IPS-NIHi7 (cell line): Measurements from ENCODE around the gene THSD7B.

Experiments
- DNase-seq: peaks from one replicate; pipeline ENCODE4 v3.0.0; 2012; ENCODE audit warnings: mixed read lengths; ENCODE audit errors: extremely low spot score

THSD7B gene

DNA sequence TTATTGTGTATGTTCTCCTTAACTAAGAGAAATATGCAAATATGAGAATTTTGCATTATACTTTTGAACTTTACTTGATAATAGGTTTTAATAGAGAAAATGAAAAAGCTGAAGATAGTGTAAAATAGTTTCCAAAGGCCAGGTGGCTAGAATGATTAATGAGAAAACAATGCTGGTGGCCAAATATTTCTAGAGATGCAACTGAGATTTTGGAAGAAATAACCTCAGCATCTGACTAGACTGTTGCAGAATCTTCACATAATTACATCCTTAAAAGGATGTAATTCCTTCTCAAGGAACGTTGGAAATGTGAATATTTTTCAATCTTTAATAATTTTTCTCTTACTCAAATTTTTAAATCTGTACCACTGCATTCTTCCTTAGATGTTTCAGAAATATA, 434.4 kb downstream of the THSD7B start:
- DNase-seq: no peak

DNA sequence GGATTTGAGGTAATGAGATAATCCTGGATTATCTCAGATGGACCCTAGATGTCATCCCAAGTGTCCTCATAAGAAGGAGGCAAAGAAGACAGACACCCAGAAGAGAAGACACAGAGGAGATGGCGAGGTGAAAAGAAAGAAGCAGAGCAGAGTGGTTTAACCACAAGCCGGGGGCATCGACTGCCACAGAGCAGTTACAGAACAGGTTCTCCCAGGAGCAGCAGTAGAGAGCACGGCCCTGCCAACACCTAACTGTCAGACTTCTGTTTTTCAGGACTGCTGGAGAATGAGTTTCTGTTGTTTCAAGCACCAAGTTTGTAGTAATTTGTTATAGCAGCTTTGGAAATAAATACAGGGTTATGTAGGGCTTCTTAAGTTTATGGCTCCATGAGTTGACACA, 437.0 kb downstream of the THSD7B start:
- peak; percentile 21 for DNase-seq

DNA sequence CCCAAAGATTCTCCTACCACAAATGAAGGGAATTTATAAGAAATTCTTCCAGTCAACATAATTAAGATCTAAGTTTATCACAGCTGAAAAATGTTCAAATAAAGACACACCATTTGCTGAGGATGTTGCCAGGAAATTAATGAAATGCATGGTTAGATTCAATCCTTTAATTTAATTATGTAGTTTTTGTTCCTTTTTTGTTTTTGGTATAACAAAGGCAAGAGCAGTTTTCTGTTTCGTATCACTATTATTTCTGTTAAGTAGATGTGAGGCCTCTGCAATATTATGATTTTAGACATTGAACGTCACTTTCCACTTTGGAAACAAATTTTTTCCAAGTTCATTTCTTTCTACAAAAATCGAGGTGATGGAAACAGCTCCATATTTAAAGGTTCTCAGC, 440.0 kb downstream of the THSD7B start:
- no peak for DNase-seq

DNA sequence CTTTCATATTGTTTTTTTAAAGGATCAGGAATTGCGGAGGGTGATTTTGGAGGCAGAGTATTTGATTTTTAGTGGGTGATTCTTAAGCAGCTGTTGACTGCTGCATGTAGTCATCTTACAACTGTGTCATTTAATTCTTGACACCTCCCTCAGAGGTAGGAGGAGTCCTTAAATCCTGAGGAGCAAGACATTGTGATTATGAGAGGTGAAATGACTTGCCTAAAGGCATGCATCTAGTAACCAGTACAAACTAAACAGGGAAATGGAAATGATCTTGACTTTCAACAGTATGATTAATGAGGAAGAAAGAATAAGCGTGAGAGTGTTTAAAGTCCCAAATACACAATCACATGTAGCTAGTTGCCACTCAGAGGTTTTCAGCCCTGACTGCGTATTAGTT, 440.7 kb downstream of the THSD7B start:
- DNase-seq: no peak

DNA sequence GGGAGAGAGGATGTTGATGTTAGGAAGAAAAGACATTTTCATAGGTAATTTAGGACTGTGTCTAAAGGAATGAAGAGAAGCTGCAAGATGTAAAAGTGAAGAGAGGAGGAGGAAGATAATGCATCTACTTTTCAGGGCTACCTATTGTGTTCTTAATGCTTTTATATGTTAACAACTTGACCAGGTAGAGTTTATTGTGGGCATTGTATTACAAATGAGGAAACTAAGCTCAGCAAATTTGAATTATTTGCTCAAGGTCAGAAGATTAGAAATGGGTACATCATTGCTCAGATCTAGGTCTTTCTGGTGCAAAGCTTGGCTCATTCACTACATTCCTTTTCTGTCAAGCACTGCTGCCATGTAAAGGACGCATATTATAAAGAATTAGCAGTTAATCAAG, 441.7 kb downstream of the THSD7B start:
- no peak for DNase-seq

DNA sequence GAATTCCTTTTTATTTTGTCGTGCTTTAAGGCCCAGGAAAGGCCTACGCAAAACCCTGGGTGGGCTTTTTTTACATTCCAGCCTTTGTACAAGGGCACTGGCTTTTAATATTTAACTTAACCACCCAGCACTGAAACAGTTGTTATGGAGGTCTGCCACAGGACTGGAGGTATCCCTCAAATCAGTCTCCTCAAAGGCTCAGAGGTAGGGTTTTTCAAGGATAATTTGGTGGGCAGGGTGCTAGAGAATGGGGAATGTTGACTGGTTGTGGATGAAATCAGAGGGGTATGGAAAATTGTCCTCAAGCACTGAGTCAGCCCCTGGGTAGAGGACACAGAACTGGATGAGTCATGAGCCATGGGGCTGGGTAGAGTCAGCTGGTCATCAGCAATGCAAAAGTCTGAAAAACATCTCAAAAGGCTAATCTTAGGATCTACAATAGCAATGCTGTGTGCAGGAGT, 443.1 kb downstream of the THSD7B start:
- DNase-seq: no peak

DNA sequence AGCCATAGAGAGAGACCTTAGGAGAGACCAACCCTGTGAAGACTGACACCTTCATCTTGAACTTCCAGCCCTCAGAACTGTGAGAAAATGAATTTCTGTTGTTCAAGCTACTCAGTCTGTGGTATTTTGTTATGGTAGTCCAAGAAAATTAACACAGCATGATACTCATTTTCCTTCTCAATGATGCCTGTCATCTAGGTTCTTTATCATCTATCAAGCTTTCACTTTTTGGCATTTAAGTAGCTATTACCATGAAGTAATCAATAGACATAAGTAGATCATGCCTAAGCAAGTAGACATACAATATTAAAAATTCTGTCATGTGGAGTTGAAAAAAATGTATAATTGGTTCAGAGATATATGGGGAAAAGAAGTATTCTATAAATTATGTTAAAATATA, 444.7 kb downstream of the THSD7B start:
- no peak for DNase-seq

DNA sequence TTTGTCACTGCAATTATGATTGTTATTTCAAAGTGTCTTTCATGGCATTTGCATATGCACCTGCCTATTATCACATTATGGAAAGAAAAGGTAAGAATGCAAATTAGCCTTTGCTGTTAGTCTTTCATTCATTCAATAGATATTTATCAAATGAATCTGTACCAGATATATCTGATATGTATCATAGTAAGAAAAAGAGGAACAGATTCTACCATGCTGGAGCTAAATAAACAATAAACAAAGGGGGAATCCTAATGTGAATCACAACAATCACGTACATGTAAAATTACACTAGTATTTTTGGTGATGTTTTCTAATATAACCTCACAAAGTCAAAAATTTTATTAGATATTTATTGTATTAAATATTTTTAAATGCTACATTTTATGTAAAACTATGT, 446.4 kb downstream of the THSD7B start:
- DNase-seq: no peak

DNA sequence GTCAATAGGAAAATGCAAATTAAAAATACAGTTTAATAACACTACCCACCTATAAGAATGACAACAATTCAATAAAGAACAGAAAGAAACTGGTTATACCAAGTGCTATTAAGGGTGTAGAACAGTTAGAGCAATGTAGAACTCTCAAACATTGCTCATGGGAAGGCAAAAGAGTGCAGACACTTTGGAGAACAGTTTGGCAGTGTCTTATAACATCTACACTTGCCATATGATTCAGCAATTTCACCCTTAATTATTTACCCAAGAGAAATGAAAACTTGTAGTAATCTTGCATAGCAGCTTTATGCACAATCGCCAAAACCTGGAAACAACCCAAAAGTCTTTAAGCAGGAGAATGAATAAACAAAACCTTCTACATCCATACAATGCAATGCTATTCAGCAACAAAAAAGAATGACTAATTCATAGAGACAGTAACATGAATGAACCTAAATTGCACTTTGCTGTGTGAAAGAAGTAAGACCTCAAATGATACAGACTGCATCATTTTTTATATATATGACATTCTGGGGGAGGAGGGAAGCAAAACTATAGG, 455.2 kb downstream of the THSD7B start:
- DNase-seq: no peak

DNA sequence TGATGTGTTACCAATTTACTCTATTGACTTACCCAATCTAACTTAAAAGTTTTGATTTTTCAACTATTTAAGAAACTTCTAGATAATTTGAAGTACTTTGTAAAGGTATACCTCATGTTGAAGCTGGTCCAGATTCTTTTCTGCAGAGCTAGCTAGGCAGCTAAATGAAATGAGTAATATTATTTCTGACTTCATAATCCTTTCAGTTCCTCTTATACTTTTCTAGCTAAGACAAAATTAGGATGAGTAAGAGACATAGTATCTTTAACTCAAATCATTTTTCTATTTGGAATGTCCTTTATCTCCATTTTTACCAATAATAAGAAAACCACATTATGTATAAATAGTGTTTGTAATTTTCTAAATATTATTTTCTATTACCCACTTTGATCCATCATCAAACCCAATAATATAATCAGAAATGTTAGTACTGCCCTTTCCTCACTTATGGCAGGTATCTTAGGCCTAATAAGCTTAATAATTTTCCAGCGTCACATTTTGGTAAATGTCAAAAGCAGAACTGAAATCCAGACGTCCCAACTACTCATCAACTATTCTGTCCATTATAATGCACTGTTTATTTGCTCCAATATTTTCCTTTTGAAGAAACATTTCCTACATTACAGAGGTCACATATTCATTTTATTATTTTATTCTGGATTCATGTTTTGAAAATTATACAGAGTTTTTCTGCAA, 456.6 kb downstream of the THSD7B start:
- DNase-seq: no peak

DNA sequence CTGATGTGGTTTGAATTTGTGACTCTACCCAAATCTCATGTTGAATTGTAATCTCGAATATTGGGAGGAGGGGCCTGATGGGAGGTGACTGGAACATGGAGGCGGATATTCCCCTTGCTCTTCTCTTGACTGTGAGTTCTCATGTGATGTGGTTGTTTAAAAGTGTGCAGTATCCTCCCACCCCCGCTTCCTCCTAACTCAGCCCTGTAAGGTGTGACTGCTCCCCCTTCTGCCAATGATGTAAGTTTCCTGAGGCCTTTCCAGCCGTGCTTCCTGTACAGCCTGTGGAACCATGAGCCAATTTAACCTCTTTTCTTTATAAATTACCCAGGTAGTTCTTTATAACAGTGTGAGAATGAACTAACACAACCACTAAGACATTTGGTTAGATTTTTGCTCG, 458.4 kb downstream of the THSD7B start:
- no peak for DNase-seq

DNA sequence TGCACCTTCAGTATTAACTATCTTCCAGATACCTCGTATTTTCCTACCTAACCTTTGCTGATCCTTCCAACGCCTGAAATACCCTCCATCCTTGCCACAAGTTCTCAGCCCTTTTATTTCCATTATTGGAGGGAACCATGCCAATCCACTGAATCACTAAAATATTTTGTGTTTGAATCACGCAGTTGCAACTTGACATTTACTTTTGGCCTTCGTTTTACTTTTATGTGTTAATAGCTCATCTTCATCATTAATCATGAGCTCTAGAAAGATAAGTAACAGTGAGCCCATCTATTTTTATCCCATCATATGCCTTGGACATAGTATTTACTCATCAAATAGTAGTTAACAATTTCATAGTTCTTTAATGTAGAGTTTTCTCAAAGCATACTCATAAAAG, 463.2 kb downstream of the THSD7B start:
- no peak for DNase-seq

DNA sequence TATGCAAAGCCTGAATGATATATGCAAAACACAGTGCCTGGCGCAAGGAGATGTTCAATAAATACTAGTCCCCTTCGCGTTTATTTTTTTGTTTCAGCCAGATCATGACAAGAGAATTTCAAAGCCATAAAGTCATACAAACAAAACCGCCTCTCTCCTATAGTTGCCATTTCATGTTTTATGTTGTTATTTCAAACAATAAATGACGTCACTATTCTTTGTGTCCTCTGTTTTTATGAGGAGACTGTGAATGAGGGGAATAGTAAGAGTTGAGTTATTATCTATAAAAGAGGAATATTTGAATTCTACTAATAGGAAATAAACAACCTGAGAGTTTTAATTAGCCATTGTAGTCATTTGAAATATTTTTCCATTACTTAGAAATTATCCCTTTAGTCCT, 464.5 kb downstream of the THSD7B start:
- DNase-seq: no peak

DNA sequence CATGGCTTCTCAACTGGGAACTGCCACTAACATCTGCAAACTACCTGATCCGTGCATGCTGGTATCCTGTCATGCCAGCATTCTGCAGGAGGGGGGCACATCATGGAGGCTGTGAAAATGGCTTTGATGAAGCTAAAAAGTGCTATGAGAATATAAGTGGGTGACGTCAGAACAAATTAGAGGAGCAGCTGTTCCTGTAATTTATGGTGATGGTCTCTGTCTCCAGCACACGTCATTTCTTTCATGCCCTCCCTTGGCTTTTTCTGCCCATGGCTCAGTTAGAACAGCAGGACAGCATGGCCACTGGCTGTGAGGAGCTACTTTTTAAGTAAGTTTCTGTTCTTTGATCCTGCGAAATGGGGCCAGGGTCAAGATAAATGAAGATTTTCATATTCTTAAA, 466.3 kb downstream of the THSD7B start:
- no peak for DNase-seq

DNA sequence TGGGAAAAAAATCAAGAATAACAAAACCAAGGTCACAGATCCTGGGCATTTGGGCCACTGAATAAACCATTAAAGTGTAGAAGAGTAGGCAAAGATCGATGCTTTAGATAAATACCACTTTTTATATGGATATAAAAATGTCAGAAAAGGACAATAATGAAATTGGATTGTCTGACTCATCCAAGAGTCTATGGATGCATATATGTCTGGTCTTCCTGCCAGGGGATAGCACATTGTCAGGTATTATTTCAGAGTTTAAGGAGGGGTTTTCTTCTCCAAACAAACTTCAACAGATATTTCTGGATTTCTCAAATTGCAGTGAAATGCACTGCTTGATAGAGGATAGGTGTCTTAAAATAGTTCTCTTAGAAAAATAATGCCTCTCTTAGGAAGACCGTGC, 466.7 kb downstream of the THSD7B start:
- no peak for DNase-seq

DNA sequence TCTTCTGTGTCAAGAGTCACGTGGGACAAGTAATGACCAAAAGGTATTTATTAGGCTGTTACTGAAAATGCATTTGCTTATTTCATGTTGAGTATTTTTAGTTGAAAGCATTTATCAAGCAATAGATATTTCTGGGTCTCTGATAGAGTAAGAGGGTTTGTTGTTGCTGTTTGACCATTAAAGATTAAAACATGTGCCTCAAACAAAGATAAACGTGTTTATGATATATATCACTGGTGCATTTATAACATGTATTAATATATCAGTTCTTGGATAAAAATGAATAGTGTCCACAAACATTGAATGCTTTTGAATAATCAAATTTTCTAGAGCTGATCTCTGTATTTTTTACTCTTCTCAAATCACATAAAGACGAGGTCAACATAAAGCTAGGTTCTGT, 467.7 kb downstream of the THSD7B start:
- no peak for DNase-seq

DNA sequence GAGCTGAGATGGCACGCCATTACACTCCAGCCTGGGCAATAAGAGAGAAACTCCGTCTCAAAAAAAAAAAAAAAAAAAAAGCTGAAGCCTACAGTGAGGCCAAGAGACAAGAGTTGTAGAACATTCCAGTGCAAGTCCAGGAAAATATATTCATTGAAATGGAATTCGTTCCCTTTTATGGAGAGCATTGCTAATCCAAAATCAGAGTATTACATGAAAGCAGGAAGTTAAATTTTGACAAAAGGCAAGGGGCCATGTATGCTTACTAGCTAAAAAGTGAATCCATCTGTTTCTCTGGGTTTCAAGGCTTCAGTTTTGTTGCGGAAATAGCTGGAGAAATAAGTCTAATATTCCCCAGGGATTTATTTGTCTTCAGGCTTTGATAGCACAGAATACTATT, 471.7 kb downstream of the THSD7B start:
- no peak for DNase-seq

DNA sequence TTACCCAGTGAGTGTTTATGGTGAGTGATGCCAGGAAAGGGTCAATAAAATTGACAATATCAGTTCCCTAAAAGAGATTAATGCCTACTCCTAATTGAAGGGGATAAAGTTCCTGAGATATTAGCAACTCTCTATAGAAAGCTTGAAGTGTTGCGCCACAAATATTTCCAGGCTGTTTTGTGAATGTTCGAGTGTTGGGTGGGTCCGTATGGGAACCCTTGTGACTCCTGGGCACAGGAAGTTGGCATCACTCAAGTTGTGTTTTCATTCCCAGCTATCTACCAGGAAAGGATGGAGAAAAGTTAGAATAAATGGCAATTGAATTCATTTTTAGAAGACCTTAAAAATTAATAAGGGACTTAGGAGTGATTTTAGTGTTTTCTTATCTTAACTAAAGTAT, 472.7 kb downstream of the THSD7B start:
- DNase-seq: no peak

DNA sequence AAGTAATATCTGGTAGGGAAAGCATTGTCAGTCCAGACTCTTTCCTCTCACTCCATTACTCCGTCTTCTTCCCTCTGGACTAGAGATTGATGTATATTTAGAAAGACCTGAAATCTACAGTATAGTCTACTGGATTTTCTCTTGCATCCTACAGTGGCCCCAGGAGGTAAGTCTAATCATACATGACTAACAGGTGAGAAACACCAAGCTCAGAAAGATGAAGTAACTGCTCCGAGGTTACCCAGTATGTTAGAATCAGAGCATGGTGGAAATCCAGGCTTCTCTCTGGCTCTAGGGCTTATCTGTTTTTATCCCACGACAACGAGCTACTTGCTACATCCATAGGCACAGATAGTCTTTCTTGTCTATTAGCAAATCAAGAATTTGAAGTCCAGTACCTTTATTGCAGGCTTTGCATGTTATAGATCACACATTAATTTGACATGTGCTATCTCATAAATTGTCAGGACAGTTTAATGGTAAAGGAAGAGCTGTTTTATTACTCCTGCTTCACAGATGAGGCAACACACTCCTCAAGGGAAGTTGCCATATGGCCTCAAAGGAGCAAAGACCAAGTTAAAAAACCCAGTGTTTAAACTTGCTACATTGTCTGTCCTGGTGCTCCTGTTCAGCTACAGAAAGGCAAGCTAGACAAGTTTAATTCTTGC, 484.3 kb downstream of the THSD7B start:
- no peak for DNase-seq

DNA sequence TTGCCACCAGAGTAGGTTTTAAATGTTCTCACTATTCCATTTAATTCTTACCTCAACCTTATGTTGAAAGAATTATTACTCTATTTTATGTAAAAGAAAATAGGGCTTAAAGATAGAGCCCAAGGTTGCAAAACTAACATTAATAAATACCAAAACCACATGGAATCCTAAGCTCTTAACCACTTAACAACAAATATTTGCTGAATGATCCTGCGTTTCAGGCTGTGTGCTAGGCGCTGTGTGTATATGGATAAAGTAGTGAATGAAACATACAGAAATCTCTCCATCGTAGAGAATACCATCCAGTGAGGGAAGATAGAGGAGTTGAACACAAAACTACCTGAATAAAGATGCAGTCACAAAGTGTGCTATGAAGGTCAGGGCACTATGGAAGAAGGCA, 485.1 kb downstream of the THSD7B start:
- DNase-seq: no peak

DNA sequence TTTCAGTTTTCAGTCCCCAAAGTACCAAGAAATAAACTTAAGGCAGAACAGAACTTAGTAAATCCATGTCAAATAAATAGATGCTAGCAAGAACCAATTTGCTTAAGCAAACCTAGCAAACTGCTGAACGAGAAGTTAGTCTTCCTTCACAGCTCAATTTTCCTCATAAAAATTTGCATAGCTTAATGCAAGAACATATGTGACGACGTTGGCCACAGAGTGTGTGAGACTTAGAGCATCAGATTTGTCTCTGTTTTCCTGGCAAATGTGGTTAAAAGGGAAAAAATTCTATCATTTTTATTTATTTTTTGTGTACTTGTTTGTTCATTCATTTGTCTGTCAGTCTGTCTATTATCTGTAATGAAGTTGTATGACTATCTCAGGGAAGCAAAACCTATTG, 485.7 kb downstream of the THSD7B start:
- no peak for DNase-seq

DNA sequence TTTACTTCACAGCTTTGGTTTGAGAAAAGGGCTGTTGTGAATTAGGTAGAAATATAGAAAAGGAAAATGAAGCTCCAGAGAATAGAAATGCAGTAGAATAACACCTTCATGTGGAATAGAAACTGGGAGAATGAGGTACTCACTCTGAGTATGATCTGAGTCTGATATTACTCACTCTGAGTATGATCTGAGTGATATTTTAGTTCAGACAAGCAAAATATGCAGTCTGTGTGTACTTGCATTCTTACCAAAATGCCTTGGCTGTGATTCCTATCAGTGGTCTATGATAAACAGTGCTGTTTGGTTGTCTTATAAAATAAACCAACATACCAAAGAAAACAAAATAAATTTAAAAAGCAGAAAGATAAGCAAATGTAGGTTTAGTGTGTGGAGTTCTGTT, 487.6 kb downstream of the THSD7B start:
- no peak for DNase-seq

DNA sequence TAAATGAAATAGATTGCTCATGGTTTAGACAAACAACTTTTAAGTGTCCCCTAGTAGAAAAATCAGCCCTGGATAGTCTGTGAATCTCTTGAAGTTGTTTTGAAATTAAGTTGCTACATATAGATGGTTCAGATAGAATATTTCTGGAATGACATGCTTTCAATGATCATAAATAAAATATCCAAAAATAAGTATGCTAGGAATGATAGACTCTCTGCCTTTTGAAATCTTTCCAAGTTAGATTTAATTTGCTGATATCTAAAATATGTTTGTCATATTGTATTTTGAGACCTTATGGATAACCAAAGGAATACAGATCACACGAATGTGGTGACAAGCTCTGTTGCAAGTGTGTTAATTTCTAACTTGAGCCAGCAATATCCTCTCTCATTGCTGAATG, 488.7 kb downstream of the THSD7B start:
- DNase-seq: no peak

DNA sequence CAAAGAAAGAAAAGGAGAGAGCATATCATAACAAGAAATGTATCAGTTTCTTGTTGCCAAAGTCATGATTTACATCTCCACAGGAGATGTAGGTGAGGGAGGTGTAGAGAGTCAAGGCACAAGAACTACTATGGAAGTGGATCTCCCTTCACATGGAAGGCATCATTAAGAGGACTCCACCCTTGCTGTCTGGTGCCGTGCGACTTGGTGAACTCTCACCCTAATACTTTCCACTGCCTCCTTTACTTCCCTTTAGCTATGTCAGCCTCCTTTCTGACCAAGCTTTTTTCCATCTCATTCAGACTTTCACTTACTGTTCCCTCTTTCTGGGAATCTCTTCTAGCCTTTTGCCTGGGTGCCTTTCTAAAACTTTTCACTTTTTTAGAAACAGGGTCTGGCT, 490.0 kb downstream of the THSD7B start:
- DNase-seq: no peak
